PC-3 (cell line): Measurements from ENCODE around the gene DISC1. TPM values are rescaled to one million over a fixed set of nuclear protein-coding genes. Genes with fewer than 3 reads are reported as not detected.

Experiments used
- ATAC-seq: fragments of 200-7000 bp; cut with Tn5 transposase; 2 replicates; pipeline ENCODE4 v1.9.1; 2020; ENCODE audit warnings: mild to moderate bottlenecking, moderate library complexity
- BruUV-seq: library from RNA; stranded (reverse); fragments of 400-500 nt; replicated peaks from 2 replicates; lab custom pipeline; 2021; lab: Mats Ljungman, UMichigan
- CTCF ChIA-PET: fragments of 300-600 bp; sonication (Branson Sonifier 250); formaldehyde crosslinking; loops from one replicate; lab custom pipeline; 2022; ENCODE audit warnings: antibody characterized with exemption; lab: Charles Lee
- POLR2A ChIA-PET: fragments of 300-600 bp; sonication (Branson Sonifier 250); formaldehyde crosslinking; loops from one replicate; lab custom pipeline; 2022; ENCODE audit warnings: antibody characterized with exemption; ENCODE audit not compliant: unreplicated experiment; lab: Charles Lee
- DNase-seq: peaks from one replicate; pipeline ENCODE4 v3.0.0-alpha.2; 2015
- H2AFZ ChIP-seq: fragments of 300-600 bp; sonication (generic); 2 replicates; pipeline ENCODE4 v1.6.0; 2016; ENCODE audit warnings: antibody characterized with exemption, low read length
- H3F3A ChIP-seq: fragments of 300-600 bp; sonication (generic); one replicate; pipeline ENCODE4 v1.6.0; 2017; ENCODE audit warnings: antibody characterized with exemption, low read length, control low read depth, mild to moderate bottlenecking; ENCODE audit not compliant: unreplicated experiment
- H3K27ac ChIP-seq: fragments of 300-600 bp; sonication (generic); 2 replicates; pipeline ENCODE4 v1.5.1; 2016; ENCODE audit warnings: mild to moderate bottlenecking, low read length
- H3K27me3 ChIP-seq: fragments of 300-600 bp; sonication (generic); 2 replicates; pipeline ENCODE4 v1.6.1; 2016; ENCODE audit warnings: low read length, mixed read lengths
- H3K36me3 ChIP-seq: fragments of 300-600 bp; sonication (generic); 2 replicates; pipeline ENCODE4 v1.6.1; 2016; ENCODE audit warnings: low read depth, mixed run types, low read length, mixed read lengths
- H3K4me1 ChIP-seq: fragments of 300-600 bp; sonication (generic); 2 replicates; pipeline ENCODE4 v1.5.1; 2016; ENCODE audit warnings: low read length; ENCODE audit not compliant: insufficient read depth
- H3K4me2 ChIP-seq: fragments of 300-600 bp; sonication (generic); 2 replicates; pipeline ENCODE4 v1.6.0; 2016; ENCODE audit warnings: low read length
- H3K4me3 ChIP-seq: fragments of 300-600 bp; sonication (generic); 2 replicates; pipeline ENCODE4 v1.5.1; 2016; ENCODE audit warnings: mild to moderate bottlenecking, low read length, mixed read lengths
- H3K79me2 ChIP-seq: fragments of 300-600 bp; sonication (generic); 2 replicates; pipeline ENCODE4 v1.6.1; 2017; ENCODE audit warnings: low read length, mixed read lengths
- H3K9ac ChIP-seq: fragments of 300-600 bp; sonication (generic); 2 replicates; pipeline ENCODE4 v1.6.0; 2016; ENCODE audit warnings: mild to moderate bottlenecking, low read length
- H3K9me2 ChIP-seq: fragments of 300-600 bp; sonication (generic); replicated peaks from 2 replicates; pipeline ENCODE4 v1.6.1; 2016; ENCODE audit warnings: mixed run types, low read length, mixed read lengths
- H3K9me3 ChIP-seq: fragments of 300-600 bp; sonication (generic); 2 replicates; pipeline ENCODE4 v1.6.1; 2016; ENCODE audit warnings: low read length, mixed read lengths
- H4K20me1 ChIP-seq: fragments of 300-600 bp; sonication (generic); 2 replicates; pipeline ENCODE4 v1.6.1; 2016; ENCODE audit warnings: low read length, mixed read lengths
- CTCF ChIP-seq: fragments of 300-600 bp; sonication (generic); conservative IDR thresholded peaks from 2 replicates; pipeline ENCODE4 v1.5.1; 2017; ENCODE audit warnings: antibody characterized with exemption, low read depth, mild to moderate bottlenecking, low read length
- EZH2 ChIP-seq: fragments of 300-600 bp; sonication (generic); IDR thresholded peaks from one replicate; pipeline ENCODE4 v1.6.1; 2017; ENCODE audit warnings: antibody characterized with exemption, mild to moderate bottlenecking, low read length; ENCODE audit not compliant: unreplicated experiment
- EZH2phosphoT487 ChIP-seq: fragments of 300-600 bp; sonication (generic); IDR thresholded peaks from 2 replicates; pipeline ENCODE4 v1.6.1; 2018; ENCODE audit warnings: mild to moderate bottlenecking, antibody characterized with exemption, low read length, borderline replicate concordance
- intact Hi-C: fragments of 100-400 bp; cut with micrococcal nuclease; formaldehyde crosslinking; loops from 2 replicates; pipeline ENCODE4 v1.9.0; 2023
- total RNA-seq: library from RNA; depleted of rRNA; stranded (reverse); fragments of >200 nt; gene quantifications from 2 replicates; pipeline ENCODE4 v1.2.3, GENCODE V29; 2014

Gene DISC1
- total RNA-seq, 1 experiment from 2014 or later: 3.4 TPM

GRCh38 chr1:231748760-231749415 lies 122.3 kb downstream of the DISC1 start:
- H3K9me3 ChIP-seq: no peaks in the 10 kb centered on the region
- no peaks in the 10 kb centered on the region for H3K36me3 ChIP-seq
- no peaks in the 10 kb centered on the region for H3K79me2 ChIP-seq
- no peak overlapping the region for H3K9ac ChIP-seq
- H3K4me1 ChIP-seq: no peaks in the 10 kb centered on the region
- no peak overlapping the region for H3K4me3 ChIP-seq
- H2AFZ ChIP-seq: no peak overlapping the region
- no peaks in the 10 kb centered on the region for H3F3A ChIP-seq
- TF ChIP-seq EZH2 (no peak), EZH2phosphoT487 (no peak), CTCF (no peak)
- no peaks in the 10 kb centered on the region for H3K27me3 ChIP-seq
- ChIA-PET POLR2A (no interaction called here), CTCF (no interaction called here)
- no peaks in the 10 kb centered on the region for H3K9me2 ChIP-seq
- peak; percentile 10 for DNase-seq
- BruUV-seq: no TSS peak
- no peak for ATAC-seq
- H3K27ac ChIP-seq: no peak overlapping the region
- H4K20me1 ChIP-seq: no peaks in the 10 kb centered on the region
- no peak overlapping the region for H3K4me2 ChIP-seq
- intact Hi-C loops: no loop called here

DNA sequence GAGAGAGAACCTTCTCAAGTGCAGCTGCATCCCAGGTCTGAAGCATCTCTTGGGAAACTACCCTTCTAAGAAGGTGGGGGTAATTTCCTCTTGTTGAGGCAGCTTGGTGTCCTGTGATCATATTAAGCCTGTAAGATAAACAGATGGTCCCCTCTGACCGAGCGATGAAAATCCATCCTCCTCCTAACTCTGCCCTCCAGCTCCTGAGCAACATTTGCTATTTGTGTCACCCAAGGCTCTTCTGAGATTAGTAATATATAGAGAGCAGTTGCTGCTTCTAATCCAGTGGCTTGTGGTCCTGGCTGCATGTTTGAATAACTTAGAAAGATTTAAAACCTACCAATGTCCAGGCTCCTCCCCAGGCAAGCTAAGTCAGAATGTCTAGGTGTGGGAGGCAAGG lies 123.7 kb downstream of the DISC1 start:
- H4K20me1 ChIP-seq: no peaks in the 10 kb centered on the region
- no peak overlapping the region for H3K4me2 ChIP-seq
- no TSS peak for BruUV-seq
- H3K9me3 ChIP-seq: no peaks in the 10 kb centered on the region
- ChIA-PET CTCF (no interaction called here), POLR2A (no interaction called here)
- no peaks in the 10 kb centered on the region for H3F3A ChIP-seq
- no peak for DNase-seq
- no peaks in the 10 kb centered on the region for H3K36me3 ChIP-seq
- no peak for ATAC-seq
- H3K27me3 ChIP-seq: no peaks in the 10 kb centered on the region
- TF ChIP-seq EZH2phosphoT487 (no peak), EZH2 (no peak), CTCF (no peak)
- no peak overlapping the region for H3K4me3 ChIP-seq
- H3K9ac ChIP-seq: no peak overlapping the region
- intact Hi-C loops: no loop called here
- no peaks in the 10 kb centered on the region for H3K79me2 ChIP-seq
- H3K9me2 ChIP-seq: no peaks in the 10 kb centered on the region
- no peak overlapping the region for H2AFZ ChIP-seq
- H3K4me1 ChIP-seq: no peaks in the 10 kb centered on the region
- H3K27ac ChIP-seq: no peak overlapping the region

GRCh38 chr1:231750818-231751362 lies 124.3 kb downstream of the DISC1 start:
- Histone ChIP-seq H3K9ac (no peak overlapping the region), H3K4me1 (no peaks in the 10 kb centered on the region), H3K36me3 (no peaks in the 10 kb centered on the region), H2AFZ (no peak overlapping the region), H3K9me3 (no peaks in the 10 kb centered on the region), H3K79me2 (no peaks in the 10 kb centered on the region), H3K4me3 (no peak overlapping the region), H3K27ac (no peak overlapping the region), H3K27me3 (no peaks in the 10 kb centered on the region), H4K20me1 (no peaks in the 10 kb centered on the region), H3K4me2 (no peak overlapping the region), H3K9me2 (no peaks in the 10 kb centered on the region), H3F3A (no peaks in the 10 kb centered on the region)
- intact Hi-C loops: no loop called here
- no TSS peak for BruUV-seq
- DNase-seq (no peak), ATAC-seq (no peak)
- ChIA-PET CTCF (no interaction called here), POLR2A (no interaction called here)
- TF ChIP-seq EZH2phosphoT487: no peak
- TF ChIP-seq EZH2: no peak
- no peak for TF ChIP-seq CTCF
